CD14-positive monocyte (primary cell): Measurements from ENCODE around the gene CEP290. TPM values are rescaled to one million over a fixed set of nuclear protein-coding genes. Genes with fewer than 3 reads are reported as not detected.
"Not testable (repeated sequence)": the region's sequence is repeated elsewhere in the genome, so short reads cannot be mapped to it uniquely, and the experiment has no call there.

Source experiments
- DNase-seq, 3 donors: peaks; one replicate each; pipeline ENCODE4 v3.0.0-alpha.2; 2011 to 2022
- H2AFZ ChIP-seq: 2 replicates; pipeline ENCODE4 v1.6.0; 2012; ENCODE audit warnings: mild to moderate bottlenecking, low read depth, low read length, inconsistent platforms; ENCODE audit not compliant: insufficient read depth, poor library complexity, severe bottlenecking
- H3K27ac ChIP-seq, 2 donors: 1 replicate in 1 of 2; 2 replicates in 1 of 2; pipeline ENCODE4 v1.5.1; 2012 to 2013; ENCODE audit warnings: low read length in 2 of 2, control low read depth in 1 of 2, inconsistent platforms in 1 of 2, low read depth in 1 of 2, mild to moderate bottlenecking in 1 of 2
- H3K27me3 ChIP-seq, 2 donors: one replicate each; pipeline versions ENCODE4 v1.6.0 to v1.6.1; 2011 to 2013; ENCODE audit warnings: low read length in 2 of 2; ENCODE audit not compliant: control insufficient read depth in 2 of 2, insufficient read depth in 2 of 2
- H3K36me3 ChIP-seq, 2 donors: replicated peaks in 1 of 2; 1 replicate in 1 of 2; 2 replicates in 1 of 2; pipeline versions ENCODE4 v1.5.1 to v1.6.1; 2012 to 2013; ENCODE audit warnings: low read length in 2 of 2, control low read depth in 1 of 2, inconsistent platforms in 1 of 2, mild to moderate bottlenecking in 1 of 2; ENCODE audit not compliant: insufficient read depth in 2 of 2, control insufficient read depth in 1 of 2
- H3K4me1 ChIP-seq, 2 donors: 1 replicate in 1 of 2; 2 replicates in 1 of 2; pipeline versions ENCODE4 v1.5.1 to v1.6.1; 2012 to 2013; ENCODE audit warnings: low read length in 2 of 2, control low read depth in 1 of 2, inconsistent platforms in 1 of 2, mild to moderate bottlenecking in 1 of 2, moderate library complexity in 1 of 2; ENCODE audit not compliant: insufficient read depth in 2 of 2, control insufficient read depth in 1 of 2
- H3K4me2 ChIP-seq: replicated peaks from 2 replicates; pipeline ENCODE3; 2012; ENCODE audit warnings: low read length, moderate library complexity, mild to moderate bottlenecking; ENCODE audit not compliant: poor library complexity, severe bottlenecking; ENCODE audit errors: extremely low read depth
- H3K4me3 ChIP-seq, 3 experiments: fragments of 200-600 bp in 1 of 3; sonication (generic) in 1 of 3; replicated peaks in 1 of 3; 1 replicate in 2 of 3; 2 replicates in 1 of 3; pipeline ENCODE4 v1.5.1; 2011 to 2013; ENCODE audit warnings: low read length in 3 of 3, mild to moderate bottlenecking in 3 of 3, control low read depth in 2 of 3, low read depth in 2 of 3, inconsistent platforms in 1 of 3, moderate library complexity in 1 of 3
- H3K79me2 ChIP-seq: 2 replicates; pipeline ENCODE4 v1.6.0; 2012; ENCODE audit warnings: mild to moderate bottlenecking, control low read depth, inconsistent platforms, low read length, moderate library complexity; ENCODE audit not compliant: insufficient read depth
- H3K9ac ChIP-seq: 2 replicates; pipeline ENCODE4 v1.6.0; 2017; ENCODE audit warnings: low read length, mild to moderate bottlenecking; ENCODE audit not compliant: insufficient read depth, poor library complexity, severe bottlenecking
- H3K9me3 ChIP-seq, 2 donors: replicated peaks in 1 of 2; 1 replicate in 1 of 2; 2 replicates in 1 of 2; pipeline versions ENCODE4 v1.5.1 to v1.6.1; 2012 to 2013; ENCODE audit warnings: low read length in 2 of 2, control low read depth in 1 of 2; ENCODE audit not compliant: control insufficient read depth in 1 of 2, insufficient read depth in 1 of 2
- H4K20me1 ChIP-seq: 2 replicates; pipeline ENCODE4 v1.6.0; 2012; ENCODE audit warnings: mild to moderate bottlenecking, low read length, control low read depth, moderate library complexity; ENCODE audit not compliant: insufficient read depth
- H3K27ac Mint-ChIP-seq, 7 donors: one replicate each; pipeline ENCODE4 v1.8.0; 2020; ENCODE audit warnings: mild to moderate bottlenecking in 7 of 7, mixed read lengths in 7 of 7, moderate library complexity in 6 of 7, inconsistent platforms in 2 of 7
- H3K27me3 Mint-ChIP-seq, 3 donors: one replicate each; pipeline ENCODE4 v1.8.0; 2021 to 2022; ENCODE audit warnings: low read depth in 3 of 3, mild to moderate bottlenecking in 3 of 3, mixed read lengths in 3 of 3, moderate library complexity in 3 of 3, inconsistent platforms in 1 of 3
- H3K36me3 Mint-ChIP-seq, 2 donors: one replicate each; pipeline ENCODE4 v1.8.0; 2020; ENCODE audit warnings: mixed read lengths in 2 of 2, inconsistent platforms in 1 of 2, mild to moderate bottlenecking in 1 of 2
- H3K4me1 Mint-ChIP-seq: one replicate; pipeline ENCODE4 v1.8.0; 2020; ENCODE audit warnings: mild to moderate bottlenecking, mixed read lengths
- H3K4me3 Mint-ChIP-seq, 2 donors: one replicate each; pipeline ENCODE4 v1.8.0; 2020; ENCODE audit warnings: mild to moderate bottlenecking in 2 of 2, mixed read lengths in 2 of 2, moderate library complexity in 1 of 2
- H3K9me3 Mint-ChIP-seq, 7 donors: one replicate each; pipeline ENCODE4 v1.8.0; 2020 to 2022; ENCODE audit warnings: mixed read lengths in 7 of 7, mild to moderate bottlenecking in 6 of 7, moderate library complexity in 6 of 7, inconsistent platforms in 2 of 7
- CTCF ChIP-seq: fragments of 200-600 bp; IDR thresholded peaks from one replicate; pipeline ENCODE4 v1.8.0; 2022; ENCODE audit warnings: antibody characterized with exemption, mild to moderate bottlenecking
- WGBS: methylation state at CpG from one replicate; pipeline ENCODE4 v1.1.5; 2013; ENCODE audit warnings: missing lambda C conversion rate; ENCODE audit not compliant: insufficient coverage; 5-methylcytosine and 5-hydroxymethylcytosine counted together
- intact Hi-C, 2 donors: fragments of 100-400 bp; cut with micrococcal nuclease; formaldehyde crosslinking; loops; one replicate each; pipeline versions ENCODE4 v1.15.0 to v1.15.1; 2023
- polyA plus RNA-seq, 3 donors: library from polyadenylated mRNA; depleted of rRNA in 1 of 3; unstranded in 2 of 3; stranded (reverse) in 1 of 3; fragments of 300-500 nt in 2 of 3; fragments of >200 nt in 1 of 3; fragmentation: Illumina TruSeq in 2 of 3; gene quantifications; 1 replicate in 2 of 3; 2 replicates in 1 of 3; pipeline ENCODE4 v1.2.3, GENCODE V29; 2012 to 2021

The CEP290 gene
- polyA plus RNA-seq, 3 donors = 0.55 to 1.5 (median 0.71) TPM

- Mint-ChIP-seq H3K4me3 (peak overlapping the region; percentile 88 to 93), H3K36me3 (peaks cover 2 to 3% of the 10 kb centered on the region in 2 donors), H3K9me3 (no peaks in the 10 kb centered on the region), H3K4me1 (peaks cover 18% of the 10 kb centered on the region), H3K27ac (peak overlapping the region; percentile 53 to 95 (median 73)), H3K27me3 (no peaks in the 10 kb centered on the region)
- 0% methylated on average over 15 of the region's 18 CpGs for WGBS
- Histone ChIP-seq H4K20me1 (no peaks in the 10 kb centered on the region), H3K4me2 (peak overlapping the region; percentile 91), H3K27me3 (no peaks in the 10 kb centered on the region), H3K4me1 (peaks cover 14 to 20% of the 10 kb centered on the region in 2 donors), H2AFZ (peak overlapping the region; percentile 99), H3K27ac (peak overlapping the region; percentile 29 to 71), H3K36me3 (no peaks in the 10 kb centered on the region), H3K9ac (peak overlapping the region; percentile 68), H3K4me3 (peak overlapping the region; percentile 54 to 88 (median 65)), H3K79me2 (peaks cover 6% of the 10 kb centered on the region), H3K9me3 (no peaks in the 10 kb centered on the region)
- TF ChIP-seq CTCF = no peak
- DNase-seq = peak in 1 of 3 donors; percentile 6
- intact Hi-C loops = loop anchor here in 1 of 2 donors (10.0 kb wide), 1 partner anchor 1382 kb away; the partner anchor contains the start of genes GALNT4 and POC1B
Observed at GRCh38 chr12:88142610-88142991, 713 bp upstream of the CEP290 start.

- H3K9ac ChIP-seq = peak overlapping the region; percentile 68
- H4K20me1 ChIP-seq = no peaks in the 10 kb centered on the region
- intact Hi-C loops = loop anchor here in 1 of 2 donors (10.0 kb wide), 1 partner anchor 1383 kb away; the partner anchor contains the start of genes GALNT4 and POC1B
- peaks cover 14 to 20% of the 10 kb centered on the region in 2 donors for H3K4me1 ChIP-seq
- TF ChIP-seq CTCF = no peak
- 5% methylated on average over 7 of the region's 13 CpGs for WGBS
- no peaks in the 10 kb centered on the region for H3K27me3 ChIP-seq
- peak overlapping the region; percentile 88 to 93 for H3K4me3 Mint-ChIP-seq
- H3K27ac ChIP-seq = peak overlapping the region; percentile 38 to 71
- H3K9me3 Mint-ChIP-seq = no peaks in the 10 kb centered on the region
- peak overlapping the region; percentile 99 for H2AFZ ChIP-seq
- peak overlapping the region; percentile 80 to 95 (median 89) for H3K27ac Mint-ChIP-seq
- H3K4me3 ChIP-seq = peak overlapping the region; percentile 54 to 88 (median 65)
- DNase-seq = no peak
- H3K36me3 ChIP-seq = no peaks in the 10 kb centered on the region
- peaks cover 4 to 9% of the 10 kb centered on the region in 2 donors for H3K36me3 Mint-ChIP-seq
- no peaks in the 10 kb centered on the region for H3K27me3 Mint-ChIP-seq
- peak overlapping the region; percentile 91 for H3K4me2 ChIP-seq
- peaks cover 18% of the 10 kb centered on the region for H3K4me1 Mint-ChIP-seq
- no peaks in the 10 kb centered on the region for H3K9me3 ChIP-seq
- H3K79me2 ChIP-seq = peaks cover 6% of the 10 kb centered on the region
Observed at GRCh38 chr12:88141425-88141773, 489 bp downstream of the CEP290 start.

DNA sequence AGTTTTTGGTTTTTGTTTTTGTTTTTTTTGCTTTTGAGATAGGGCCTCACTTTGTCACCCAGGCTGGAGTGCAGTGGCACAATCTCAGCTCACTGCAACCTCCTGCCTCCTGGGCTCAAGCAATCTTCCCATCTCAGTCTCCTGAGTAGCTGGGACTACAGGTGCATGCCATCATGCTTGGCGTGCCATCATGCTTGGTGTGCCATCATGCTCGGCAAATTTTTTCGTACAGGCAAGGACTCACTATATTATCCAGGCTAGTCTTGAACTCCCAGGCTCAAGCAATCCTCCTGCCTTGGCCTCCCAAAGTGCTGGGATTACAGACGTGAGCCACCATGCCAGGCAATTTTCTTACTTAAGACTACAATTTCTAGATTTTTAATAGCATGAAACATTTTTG lies 2.2 kb downstream of the CEP290 start:
- not testable (repeated sequence) for DNase-seq, H3K4me3 ChIP-seq, H3K9me3 ChIP-seq, H3K36me3 ChIP-seq, H3K9me3 Mint-ChIP-seq, H4K20me1 ChIP-seq, H3K27me3 Mint-ChIP-seq, H3K4me2 ChIP-seq, H2AFZ ChIP-seq, H3K9ac ChIP-seq, H3K79me2 ChIP-seq, H3K4me3 Mint-ChIP-seq, H3K27me3 ChIP-seq, H3K36me3 Mint-ChIP-seq, H3K27ac Mint-ChIP-seq, H3K27ac ChIP-seq
- H3K4me1 ChIP-seq = peaks cover 14 to 20% of the 10 kb centered on the region in 2 donors
- intact Hi-C loops = loop anchor here in 1 of 2 donors (10.0 kb wide), 1 partner anchor 1385 kb away; the partner anchor contains the start of genes GALNT4 and POC1B
- H3K4me1 Mint-ChIP-seq = peaks cover 18% of the 10 kb centered on the region
- WGBS = 97% methylated on average over 4 of the region's 4 CpGs
